B cell (primary cell): ENCODE data around the gene PCDHGB5. TPM values are rescaled to one million over a fixed set of nuclear protein-coding genes. Genes with fewer than 3 reads are reported as not detected.

Source experiments
- ATAC-seq: fragments of 200-7000 bp; cut with Tn5 transposase; one replicate; pipeline ENCODE4 v1.10.0; 2021; ENCODE audit warnings: low read depth, mild to moderate bottlenecking, moderate number of reproducible peaks, moderate library complexity
- CTCF ChIA-PET: fragments of 350-600 bp; sonication (Branson Sonifier 250); formaldehyde crosslinking; loops from one replicate; lab custom pipeline; 2021; ENCODE audit warnings: antibody characterized with exemption, inconsistent platforms; lab: Charles Lee
- POLR2A ChIA-PET: fragments of 350-600 bp; sonication (Branson Sonifier 250); formaldehyde crosslinking; loops from one replicate; lab custom pipeline; 2021; ENCODE audit warnings: antibody characterized with exemption; lab: Charles Lee
- DNase-seq: peaks from one replicate; pipeline ENCODE4 v3.0.0; 2013
- H2AFZ ChIP-seq: 2 replicates; pipeline ENCODE4 v1.6.1; 2012; ENCODE audit warnings: mild to moderate bottlenecking, low read depth, low read length; ENCODE audit not compliant: insufficient read depth, poor library complexity, severe bottlenecking
- H3K27ac ChIP-seq, 2 donors: 1 replicate in 1 of 2; 2 replicates in 1 of 2; pipeline ENCODE4 v1.5.1; 2012 to 2013; ENCODE audit warnings: low read length in 2 of 2, mild to moderate bottlenecking in 2 of 2, moderate library complexity in 1 of 2
- H3K27me3 ChIP-seq, 4 experiments: fragments of 200-600 bp in 1 of 4; sonication (generic) in 1 of 4; replicated peaks in 1 of 4; 1 replicate in 2 of 4; 2 replicates in 2 of 4; pipeline versions ENCODE4 v1.6.1 to v1.7.0; 2013 to 2016; ENCODE audit warnings: low read length in 3 of 4, mild to moderate bottlenecking in 2 of 4, mixed read lengths in 1 of 4, moderate library complexity in 1 of 4; ENCODE audit not compliant: insufficient read depth in 4 of 4, control insufficient read depth in 3 of 4; ENCODE audit errors: control extremely low read depth in 1 of 4
- H3K36me3 ChIP-seq, 2 experiments: replicated peaks in 1 of 2; 1 replicate in 1 of 2; 2 replicates in 1 of 2; pipeline versions ENCODE4 v1.6.1 to v1.7.1; 2013; ENCODE audit warnings: low read length in 1 of 2; ENCODE audit not compliant: insufficient read depth in 2 of 2, control insufficient read depth in 1 of 2; ENCODE audit errors: control extremely low read depth in 1 of 2, extremely low read depth in 1 of 2
- H3K4me1 ChIP-seq, 2 donors: fragments of 200-600 bp in 1 of 2; sonication (generic) in 1 of 2; 1 replicate in 1 of 2; 2 replicates in 1 of 2; pipeline versions ENCODE4 v1.5.1 to v1.6.1; 2013 to 2017; ENCODE audit warnings: low read length in 2 of 2; ENCODE audit not compliant: control insufficient read depth in 2 of 2, insufficient read depth in 2 of 2
- H3K4me2 ChIP-seq: replicated peaks from 2 replicates; pipeline ENCODE3; 2012; ENCODE audit warnings: mild to moderate bottlenecking, low read depth, low read length; ENCODE audit not compliant: poor library complexity, severe bottlenecking
- H3K4me3 ChIP-seq, 5 experiments: fragments of 200-600 bp in 1 of 5; sonication (generic) in 1 of 5; 1 replicate in 3 of 5; 2 replicates in 2 of 5; pipeline versions ENCODE4 v1.5.1 to v1.7.0; 2011 to 2016; ENCODE audit warnings: low read length in 4 of 5, mild to moderate bottlenecking in 4 of 5, low read depth in 2 of 5, control low read depth in 1 of 5, moderate library complexity in 1 of 5; ENCODE audit not compliant: insufficient read depth in 1 of 5; ENCODE audit errors: control extremely low read depth in 1 of 5, extremely low read depth in 1 of 5
- H3K79me2 ChIP-seq: fragments of 200-600 bp; sonication (generic); one replicate; pipeline ENCODE4 v1.6.0; 2016; ENCODE audit warnings: low read length; ENCODE audit not compliant: control insufficient read depth, insufficient read depth
- H3K9ac ChIP-seq: fragments of 200-600 bp; sonication (generic); 2 replicates; pipeline ENCODE4 v1.6.1; 2017; ENCODE audit warnings: mild to moderate bottlenecking, low read length, moderate library complexity
- H3K9me3 ChIP-seq, 3 donors: one replicate each; pipeline versions ENCODE4 v1.6.1 to v1.7.1; 2013; ENCODE audit warnings: low read length in 2 of 3; ENCODE audit not compliant: control insufficient read depth in 2 of 3, insufficient read depth in 1 of 3; ENCODE audit errors: control extremely low read depth in 1 of 3
- H4K20me1 ChIP-seq: 2 replicates; pipeline ENCODE4 v1.6.0; 2012; ENCODE audit warnings: mild to moderate bottlenecking, low read length; ENCODE audit not compliant: insufficient read depth, control insufficient read depth, poor library complexity, severe bottlenecking
- H3K27ac Mint-ChIP-seq: one replicate; pipeline ENCODE4 v1.8.0; 2021; ENCODE audit warnings: mixed read lengths
- H3K27me3 Mint-ChIP-seq: one replicate; pipeline ENCODE4 v1.8.0; 2021; ENCODE audit warnings: mixed read lengths
- H3K4me1 Mint-ChIP-seq: one replicate; pipeline ENCODE4 v1.8.0; 2021; ENCODE audit warnings: mixed read lengths
- H3K4me3 Mint-ChIP-seq: one replicate; pipeline ENCODE4 v1.8.0; 2021; ENCODE audit warnings: mixed read lengths
- H3K9me3 Mint-ChIP-seq: one replicate; pipeline ENCODE4 v1.8.0; 2022; ENCODE audit warnings: mixed read lengths; ENCODE audit not compliant: insufficient read depth
- CTCF ChIP-seq: fragments of 200-600 bp; IDR thresholded peaks from one replicate; pipeline ENCODE4 v1.8.0; 2022; ENCODE audit warnings: antibody characterized with exemption, mild to moderate bottlenecking
- EZH2 ChIP-seq: IDR thresholded peaks from 2 replicates; pipeline ENCODE4 v1.6.1; 2012; ENCODE audit warnings: borderline replicate concordance, low read depth, mild to moderate bottlenecking, moderate library complexity, low read length; ENCODE audit not compliant: insufficient read depth, poor library complexity, severe bottlenecking
- WGBS: methylation state at CpG from one replicate; pipeline ENCODE4 v1.1.5; 2013; ENCODE audit warnings: missing lambda C conversion rate; ENCODE audit not compliant: insufficient coverage; 5-methylcytosine and 5-hydroxymethylcytosine counted together
- intact Hi-C: fragments of 100-400 bp; cut with micrococcal nuclease; formaldehyde crosslinking; loops from one replicate; pipeline ENCODE4 v1.10.0; 2022
- polyA plus RNA-seq: library from polyadenylated mRNA; depleted of rRNA; stranded (reverse); fragments of >200 nt; gene quantifications from 2 replicates; pipeline ENCODE4 v1.2.3, GENCODE V29; 2012
- total RNA-seq, 2 donors: library from RNA; stranded (reverse); fragments of 120-200 nt in 1 of 2; gene quantifications; 1 replicate in 1 of 2; 2 replicates in 1 of 2; pipeline versions ENCODE4 v1.2.3 to v1.2.4, GENCODE V29; 2013 to 2022

PCDHGB5 gene
- total and polyA plus RNA-seq, 2 donors (not counting 1 experiment from before 2014, with no cell fraction given) = 0.37 to 2.5 TPM

- 40% methylated on average over 25 of the region's 27 CpGs for WGBS
- no peaks in the 10 kb centered on the region for H3K36me3 ChIP-seq
- Mint-ChIP-seq H3K4me1 (peaks cover 8% of the 10 kb centered on the region), H3K4me3 (peak within 1 kb of the TSS; percentile 65), H3K27me3 (peaks cover 52% of the 10 kb centered on the region), H3K9me3 (peaks cover 12% of the 10 kb centered on the region), H3K27ac (no peak within 1 kb of the TSS)
- DNase-seq (no peak), ATAC-seq (no peak)
- H3K27me3 ChIP-seq = peaks cover 0 to 66% (median 33%) of the 10 kb centered on the region in 4 experiments
- H3K27ac ChIP-seq = no peak within 1 kb of the TSS
- peak within 1 kb of the TSS; percentile 38 for H2AFZ ChIP-seq
- H3K4me2 ChIP-seq = peak within 1 kb of the TSS; percentile 14
- intact Hi-C loops = no loop called here
- peak; percentile 41 for TF ChIP-seq CTCF
- TF ChIP-seq EZH2 = no peak
- H3K9ac ChIP-seq = no peak within 1 kb of the TSS
- H4K20me1 ChIP-seq = no peaks in the 10 kb centered on the region
- H3K4me3 ChIP-seq = peak within 1 kb of the TSS in 1 of 5 experiments; percentile 10
- H3K9me3 ChIP-seq = peaks cover 0 to 65% (median 49%) of the 10 kb centered on the region in 3 donors
- H3K79me2 ChIP-seq = no peaks in the 10 kb centered on the region
- ChIA-PET CTCF (interaction anchor here (0.6 to 2.0 kb wide), 4 partner anchors 34 to 641 kb away, joined by 3 to 5 read pairs (median 4); partner anchors contain the start of gene PCDHGB6), POLR2A (no interaction called here)
- peaks cover 0 to 5% of the 10 kb centered on the region in 2 donors for H3K4me1 ChIP-seq
Measured at GRCh38 chr5:141373673-141374317, 24.0 kb upstream of the PCDHGB5 start, which contains the start of gene PCDHGA6. Gene PCDHGA6, plus strand, starts transcription at chr5:141373891. Its CDS starts 193 bp downstream, at chr5:141374084.

DNA sequence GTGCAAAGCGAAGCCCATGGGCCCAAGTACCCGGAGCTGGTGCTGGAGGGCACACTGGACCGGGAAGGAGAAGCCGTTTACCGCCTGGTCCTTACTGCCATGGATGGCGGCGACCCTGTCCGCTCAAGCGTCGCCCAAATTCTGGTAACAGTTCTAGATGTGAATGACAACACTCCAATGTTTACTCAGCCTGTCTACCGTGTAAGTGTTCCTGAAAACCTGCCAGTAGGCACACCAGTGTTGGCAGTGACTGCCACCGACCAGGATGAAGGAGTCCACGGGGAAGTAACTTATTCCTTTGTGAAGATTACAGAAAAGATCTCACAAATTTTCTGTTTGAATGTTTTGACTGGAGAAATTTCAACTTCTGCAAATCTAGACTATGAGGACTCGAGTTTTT, 23.1 kb upstream of the PCDHGB5 start:
- Histone ChIP-seq H2AFZ (no peak overlapping the region), H3K27ac (no peak overlapping the region), H3K9me3 (peaks cover 0 to 65% (median 49%) of the 10 kb centered on the region in 3 donors), H3K4me1 (peaks cover 0 to 5% of the 10 kb centered on the region in 2 donors), H4K20me1 (no peaks in the 10 kb centered on the region), H3K9ac (no peak overlapping the region), H3K4me2 (no peak overlapping the region), H3K79me2 (no peaks in the 10 kb centered on the region), H3K27me3 (peaks cover 0 to 63% (median 33%) of the 10 kb centered on the region in 4 experiments), H3K4me3 (no peak overlapping the region), H3K36me3 (no peaks in the 10 kb centered on the region)
- H3K27ac Mint-ChIP-seq = no peak overlapping the region
- peaks cover 8% of the 10 kb centered on the region for H3K4me1 Mint-ChIP-seq
- intact Hi-C loops = no loop called here
- 69% methylated on average over 14 of the region's 14 CpGs for WGBS
- H3K27me3 Mint-ChIP-seq = peaks cover 47% of the 10 kb centered on the region
- DNase-seq (no peak), ATAC-seq (no peak)
- peaks cover 12% of the 10 kb centered on the region for H3K9me3 Mint-ChIP-seq
- POLR2A ChIA-PET = no interaction called here
- no peak overlapping the region for H3K4me3 Mint-ChIP-seq
- TF ChIP-seq CTCF (no peak), EZH2 (no peak)
- CTCF ChIA-PET = interaction anchor here (0.6 to 2.0 kb wide), 4 partner anchors 33 to 640 kb away, joined by 3 to 5 read pairs (median 4); partner anchors contain the start of gene PCDHGB6
